ACC112 (cell line): ENCODE measurements around the gene LPP.
A peak's percentile ranks its signal among the peaks of the same experiment; 100 is the strongest.

Experiments
- H2AFZ ChIP-seq: fragments of 200-600 bp; sonication (generic); one replicate; pipeline ENCODE4 v1.6.0; 2017; ENCODE audit warnings: antibody characterized with exemption, low read length; ENCODE audit not compliant: unreplicated experiment
- H3K27ac ChIP-seq: fragments of 200-600 bp; sonication (generic); 2 replicates; pipeline ENCODE4 v1.5.1; 2014; ENCODE audit warnings: low read depth, mild to moderate bottlenecking, antibody characterized with exemption, low read length, moderate library complexity
- H3K27me3 ChIP-seq: fragments of 200-600 bp; sonication (generic); 2 replicates; pipeline ENCODE4 v1.6.1; 2014; ENCODE audit warnings: mild to moderate bottlenecking, antibody characterized with exemption, low read length, moderate library complexity, mixed read lengths; ENCODE audit not compliant: insufficient read depth
- H3K36me3 ChIP-seq: fragments of 200-600 bp; sonication (generic); 2 replicates; pipeline ENCODE4 v1.6.1; 2016; ENCODE audit warnings: mild to moderate bottlenecking, antibody characterized with exemption, low read length, moderate library complexity, mixed read lengths; ENCODE audit not compliant: insufficient read depth
- H3K4me1 ChIP-seq: fragments of 200-600 bp; sonication (generic); one replicate; pipeline ENCODE4 v1.6.1; 2016; ENCODE audit warnings: low read length, mixed read lengths; ENCODE audit not compliant: insufficient read depth, unreplicated experiment, control insufficient read depth
- H3K4me3 ChIP-seq: fragments of 200-600 bp; sonication (generic); 2 replicates; pipeline ENCODE4 v1.5.1; 2014; ENCODE audit warnings: mild to moderate bottlenecking, low read depth, low read length
- H3K79me2 ChIP-seq: fragments of 200-600 bp; sonication (generic); one replicate; pipeline ENCODE4 v1.6.0; 2016; ENCODE audit warnings: low read length; ENCODE audit not compliant: control insufficient read depth, unreplicated experiment, insufficient read depth

The LPP gene

DNA sequence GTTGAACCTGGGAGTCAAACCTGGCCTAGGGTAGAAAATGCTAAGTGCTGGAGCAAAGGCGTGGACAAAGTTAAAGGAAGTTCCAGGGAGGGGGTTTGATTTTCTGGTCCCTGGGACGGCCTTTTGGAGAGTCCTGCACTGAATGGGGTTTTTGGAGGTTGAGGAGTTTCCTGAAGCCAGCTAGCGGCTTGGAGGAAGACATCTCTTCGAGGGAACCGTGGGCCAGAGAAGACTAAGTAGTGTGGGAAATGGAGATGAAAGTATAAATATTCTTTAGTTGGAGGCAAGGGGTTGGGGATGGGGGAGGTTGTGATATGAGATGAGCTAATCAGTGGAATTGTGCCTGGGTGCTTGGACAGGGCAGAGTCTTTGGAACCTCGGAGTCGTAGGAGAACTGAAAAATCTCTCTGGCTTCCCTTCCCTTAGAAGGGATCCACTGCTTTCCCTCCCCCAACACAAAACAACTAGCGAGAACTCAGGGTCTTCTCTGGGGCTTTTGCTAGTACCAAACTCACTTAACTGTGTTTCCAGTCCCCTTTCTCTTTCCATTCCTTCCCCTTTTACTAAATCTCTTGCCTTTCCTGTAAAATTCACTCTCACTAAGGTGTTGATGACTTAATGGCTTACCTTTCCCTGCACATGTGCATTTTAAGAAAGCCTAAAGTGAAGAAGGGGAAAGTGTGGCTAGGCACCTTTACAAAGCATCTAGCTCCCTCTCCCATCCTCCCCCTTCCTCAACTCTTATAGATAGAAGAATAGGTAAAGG is 1.0 kb downstream of the LPP start:
- Histone ChIP-seq H3K36me3 (no peaks in the 10 kb centered on the region), H2AFZ (no peak overlapping the region), H3K79me2 (peaks cover 63% of the 10 kb centered on the region), H3K27me3 (no peaks in the 10 kb centered on the region), H3K27ac (peak overlapping the region; percentile 95), H3K4me3 (peak overlapping the region; percentile 94), H3K4me1 (peaks cover 22% of the 10 kb centered on the region)

DNA sequence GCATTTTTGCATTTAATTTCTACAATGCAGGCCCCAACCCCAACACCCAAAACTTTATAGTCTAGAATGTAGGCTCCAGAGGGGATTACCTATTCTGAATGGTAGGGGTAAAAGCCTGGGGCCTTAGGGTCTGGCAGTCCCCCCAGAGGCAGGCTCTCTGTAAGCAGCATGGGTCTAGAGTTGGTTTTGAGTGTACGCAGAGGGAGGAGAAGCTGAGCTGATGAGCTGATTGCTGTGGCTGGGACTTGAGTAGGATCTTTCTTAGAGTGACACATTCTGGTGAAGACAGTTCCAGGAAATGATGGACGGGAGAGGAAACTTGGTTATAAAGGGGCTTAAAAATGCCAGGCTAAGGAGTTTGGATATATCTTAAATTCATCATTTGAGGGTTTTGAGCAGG is 2.1 kb downstream of the LPP start:
- Histone ChIP-seq H3K4me1 (peaks cover 22% of the 10 kb centered on the region), H3K79me2 (peaks cover 72% of the 10 kb centered on the region), H3K36me3 (no peaks in the 10 kb centered on the region), H3K27me3 (no peaks in the 10 kb centered on the region), H3K4me3 (no peak overlapping the region), H2AFZ (no peak overlapping the region), H3K27ac (no peak overlapping the region)

DNA sequence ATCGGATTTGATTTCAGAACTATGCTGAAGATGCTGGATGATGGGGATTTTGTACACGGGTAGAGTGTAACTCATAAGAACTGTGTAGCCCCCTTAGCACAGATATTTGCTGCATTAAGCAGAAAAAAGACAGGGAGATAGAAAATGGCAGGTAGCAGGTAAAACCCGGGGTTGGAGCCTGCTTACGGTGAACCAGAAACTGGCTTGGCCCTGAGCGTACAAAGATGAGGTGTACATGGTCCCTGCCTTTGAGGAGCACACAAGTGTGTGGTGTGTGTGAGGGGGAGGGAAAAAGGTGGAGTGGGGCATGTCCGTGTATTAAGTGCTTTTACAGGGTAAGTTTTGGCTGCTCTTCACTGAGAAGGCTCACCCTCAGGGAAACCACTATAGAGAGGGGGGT is 3.5 kb downstream of the LPP start:
- Histone ChIP-seq H3K36me3 (no peaks in the 10 kb centered on the region), H3K4me3 (no peak overlapping the region), H2AFZ (no peak overlapping the region), H3K27ac (no peak overlapping the region), H3K27me3 (no peaks in the 10 kb centered on the region), H3K79me2 (peaks cover 83% of the 10 kb centered on the region), H3K4me1 (peaks cover 16% of the 10 kb centered on the region)

DNA sequence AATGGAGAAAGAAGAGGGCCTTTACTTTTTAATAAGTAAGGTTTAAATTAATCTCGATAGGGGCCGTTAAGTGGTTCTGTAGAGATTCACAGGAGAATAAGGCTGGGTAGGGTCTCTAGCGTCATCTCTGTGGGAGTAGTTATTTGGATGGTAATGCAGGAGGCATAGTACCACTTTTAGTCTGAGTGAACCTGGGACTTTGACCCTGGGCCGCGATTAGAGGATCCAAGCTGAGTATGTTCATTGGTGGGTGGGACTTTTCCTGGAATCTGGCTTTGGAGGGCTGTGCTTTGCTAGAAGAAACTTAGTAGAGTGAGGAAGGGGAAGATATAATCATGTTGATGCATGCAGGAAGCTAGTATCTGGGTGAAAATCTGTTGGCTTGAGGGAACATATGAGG is 4.0 kb downstream of the LPP start:
- Histone ChIP-seq H2AFZ (no peak overlapping the region), H3K4me1 (peaks cover 11% of the 10 kb centered on the region), H3K27me3 (no peaks in the 10 kb centered on the region), H3K79me2 (peaks cover 83% of the 10 kb centered on the region), H3K27ac (no peak overlapping the region), H3K36me3 (no peaks in the 10 kb centered on the region), H3K4me3 (no peak overlapping the region)

DNA sequence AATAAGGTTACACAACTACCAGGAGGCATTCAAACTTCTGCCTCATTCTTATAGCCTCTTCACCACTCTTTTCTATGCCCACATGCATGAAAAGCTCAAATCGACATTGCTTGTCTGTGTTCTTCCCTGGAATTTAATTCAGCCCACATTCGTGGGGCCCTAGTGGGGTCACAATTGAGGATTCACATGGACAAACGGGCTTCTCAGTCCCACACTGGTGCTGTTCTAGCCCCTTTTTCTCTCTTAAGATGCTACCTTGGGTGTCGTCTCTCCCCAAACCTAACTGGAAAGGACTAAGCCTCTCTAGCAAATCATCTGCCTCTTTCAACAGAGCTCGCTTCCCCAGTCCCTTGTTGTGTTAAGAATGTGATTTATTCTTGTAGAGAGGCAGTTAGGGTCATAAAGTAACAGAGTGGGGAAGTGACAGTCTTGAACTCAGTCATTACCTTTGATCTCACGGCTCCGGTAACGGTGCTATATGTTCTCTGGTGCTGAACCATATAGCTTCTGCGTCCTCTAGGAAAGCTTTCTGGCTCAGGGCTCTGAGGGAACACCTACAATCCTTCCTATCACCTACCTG is 4.9 kb downstream of the LPP start:
- Histone ChIP-seq H3K36me3 (no peaks in the 10 kb centered on the region), H3K27me3 (no peaks in the 10 kb centered on the region)

DNA sequence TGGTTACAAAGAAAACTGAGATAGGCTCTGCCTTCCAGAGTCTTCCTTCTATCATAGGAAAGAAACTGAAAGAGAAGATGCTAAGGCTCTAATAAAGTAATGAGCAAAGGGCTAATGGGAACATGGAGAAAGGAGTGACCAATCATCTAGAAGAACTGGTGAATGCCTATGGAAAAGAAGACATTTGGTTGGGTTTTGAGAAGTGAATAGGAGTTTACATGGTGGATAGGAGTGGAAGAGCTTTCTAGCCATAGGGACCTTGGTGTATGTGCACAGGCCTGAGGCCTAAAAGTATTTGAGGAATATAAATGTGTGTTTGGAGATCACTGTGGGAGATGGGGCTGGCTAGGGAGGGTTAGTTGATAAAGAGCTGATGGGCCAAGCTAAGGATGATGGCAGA is 6.8 kb downstream of the LPP start:
- Histone ChIP-seq H3K4me3 (no peak overlapping the region), H3K27me3 (no peaks in the 10 kb centered on the region), H3K36me3 (no peaks in the 10 kb centered on the region), H2AFZ (no peak overlapping the region), H3K79me2 (peaks cover 91% of the 10 kb centered on the region), H3K27ac (no peak overlapping the region), H3K4me1 (peaks cover 4% of the 10 kb centered on the region)

More for the DNA sequence above, 4.9 kb downstream of the LPP start:
- no peak overlapping the region for H3K4me3 ChIP-seq
- no peak overlapping the region for H2AFZ ChIP-seq
- no peak overlapping the region for H3K27ac ChIP-seq
- peaks cover 8% of the 10 kb centered on the region for H3K4me1 ChIP-seq
- peaks cover 87% of the 10 kb centered on the region for H3K79me2 ChIP-seq

DNA sequence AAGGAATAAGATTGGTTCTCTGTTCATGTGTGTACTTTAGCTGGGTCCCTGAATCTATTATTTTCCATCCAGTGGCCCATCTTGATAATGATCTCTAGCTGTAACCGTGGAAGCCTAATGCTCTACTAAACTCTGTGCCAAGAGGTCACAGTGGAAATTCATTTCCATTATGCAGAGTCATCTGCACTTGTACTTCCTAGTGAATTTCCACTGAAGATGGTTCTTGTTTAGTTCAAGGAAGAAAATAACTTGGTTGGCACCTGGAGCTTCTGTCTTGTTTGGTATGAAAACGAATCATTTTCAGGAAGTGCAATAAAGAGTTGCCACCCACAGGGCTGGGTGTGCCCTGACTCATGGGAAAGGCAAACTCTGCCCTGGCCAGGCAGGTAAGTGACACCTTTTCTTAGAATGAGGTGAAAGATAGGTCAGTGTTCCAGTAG is 10.3 kb downstream of the LPP start:
- peaks cover 8% of the 10 kb centered on the region for H3K4me1 ChIP-seq
- H3K27me3 ChIP-seq = no peaks in the 10 kb centered on the region
- no peak overlapping the region for H2AFZ ChIP-seq
- H3K36me3 ChIP-seq = no peaks in the 10 kb centered on the region
- H3K27ac ChIP-seq = no peak overlapping the region
- H3K79me2 ChIP-seq = peaks cover 90% of the 10 kb centered on the region
- H3K4me3 ChIP-seq = no peak overlapping the region

DNA sequence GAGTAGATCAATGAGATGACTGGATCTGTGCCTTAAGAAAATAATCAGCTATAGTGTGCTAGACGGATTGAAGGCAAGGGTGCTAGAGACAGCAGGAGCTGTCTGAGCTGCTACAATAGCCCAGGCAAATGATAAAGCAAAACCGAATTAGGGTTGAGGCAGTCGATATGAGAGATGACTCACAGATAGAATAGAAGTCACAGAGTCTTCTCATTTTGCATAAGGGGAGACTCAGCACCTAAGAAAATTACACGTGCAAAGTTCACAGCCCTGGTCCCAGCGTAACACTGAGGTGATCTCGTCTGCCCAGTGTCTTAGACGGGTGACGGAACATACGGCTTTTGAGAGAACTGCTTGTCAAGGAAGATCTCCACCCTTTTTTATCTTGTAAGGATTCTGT is 11.6 kb downstream of the LPP start:
- no peak overlapping the region for H3K27ac ChIP-seq
- no peak overlapping the region for H2AFZ ChIP-seq
- H3K4me3 ChIP-seq = no peak overlapping the region
- peaks cover 8% of the 10 kb centered on the region for H3K4me1 ChIP-seq
- no peaks in the 10 kb centered on the region for H3K36me3 ChIP-seq
- H3K79me2 ChIP-seq = peaks cover 93% of the 10 kb centered on the region
- no peaks in the 10 kb centered on the region for H3K27me3 ChIP-seq

DNA sequence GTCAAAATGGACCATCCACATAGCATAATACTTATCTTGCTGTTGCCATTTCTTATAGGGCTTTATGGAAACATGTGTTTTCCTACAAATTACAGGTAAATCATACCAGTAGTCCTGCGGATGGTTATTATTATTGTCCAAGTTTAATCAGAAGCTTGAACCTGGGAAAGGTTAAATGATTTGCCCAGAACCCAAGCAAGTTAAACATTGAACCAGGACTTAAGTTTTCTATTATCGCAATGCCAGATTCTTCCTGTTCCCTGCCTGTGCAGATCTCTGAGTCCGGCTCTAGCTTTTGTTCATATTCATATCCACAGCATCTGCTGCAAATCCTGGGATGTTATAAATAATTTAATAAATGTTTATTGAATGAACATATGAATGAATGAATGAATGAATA is 12.5 kb downstream of the LPP start:
- Histone ChIP-seq H3K4me1 (peaks cover 8% of the 10 kb centered on the region), H3K79me2 (peaks cover 93% of the 10 kb centered on the region), H3K27ac (no peak overlapping the region), H2AFZ (no peak overlapping the region), H3K4me3 (no peak overlapping the region), H3K36me3 (no peaks in the 10 kb centered on the region), H3K27me3 (no peaks in the 10 kb centered on the region)

DNA sequence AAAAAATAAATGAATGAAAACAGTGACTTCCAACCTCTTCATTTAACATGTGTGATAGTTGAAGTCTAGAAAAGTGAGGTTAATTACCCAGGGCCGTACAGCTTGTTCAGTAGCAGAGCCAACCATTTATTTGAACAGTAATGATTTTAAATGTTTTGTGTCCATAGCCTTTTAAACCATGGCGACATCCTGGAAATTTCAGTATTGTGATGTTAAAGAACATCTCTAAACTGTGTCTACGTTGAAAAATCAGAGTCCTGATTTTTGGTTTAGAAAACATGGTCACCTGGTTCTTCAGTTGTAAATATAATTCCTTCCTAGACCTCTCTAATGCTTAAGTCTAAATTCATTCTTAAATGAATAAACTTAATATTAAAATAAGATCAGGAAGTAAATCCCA is 14.2 kb downstream of the LPP start:
- H2AFZ ChIP-seq = no peak overlapping the region
- H3K4me1 ChIP-seq = peaks cover 8% of the 10 kb centered on the region
- peaks cover 85% of the 10 kb centered on the region for H3K79me2 ChIP-seq
- H3K4me3 ChIP-seq = no peak overlapping the region
- H3K27ac ChIP-seq = no peak overlapping the region
- H3K27me3 ChIP-seq = no peaks in the 10 kb centered on the region
- H3K36me3 ChIP-seq = no peaks in the 10 kb centered on the region

DNA sequence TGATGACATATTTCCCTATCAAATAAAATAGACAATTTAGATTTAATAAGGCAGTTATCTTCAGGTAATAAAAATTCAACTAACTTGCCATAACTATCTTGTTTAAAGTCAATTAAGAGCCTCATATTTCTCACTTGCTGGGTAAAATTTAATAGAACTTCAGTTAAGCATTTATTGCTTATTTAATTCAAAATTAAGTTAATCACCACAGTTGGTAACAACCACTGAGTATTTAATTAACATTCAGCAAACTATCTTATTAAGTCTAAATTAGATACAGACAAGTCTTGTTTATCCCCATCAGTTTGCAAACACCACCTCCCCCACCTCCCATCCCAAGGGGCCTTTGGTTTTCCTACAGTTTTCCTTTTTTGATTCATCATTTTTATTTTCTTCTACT is 14.7 kb downstream of the LPP start:
- Histone ChIP-seq H3K27me3 (no peaks in the 10 kb centered on the region), H3K4me3 (no peak overlapping the region), H2AFZ (no peak overlapping the region), H3K79me2 (peaks cover 84% of the 10 kb centered on the region), H3K36me3 (no peaks in the 10 kb centered on the region), H3K4me1 (peaks cover 8% of the 10 kb centered on the region), H3K27ac (no peak overlapping the region)
